CD4-positive, alpha-beta T cell treated with Interferon gamma for 1 hour (primary cell): Measurements from ENCODE around the gene AVPR2.

Experiments used
- DNase-seq: peaks from one replicate; pipeline ENCODE4 v3.0.0-alpha.2; 2020

AVPR2 gene

DNA sequence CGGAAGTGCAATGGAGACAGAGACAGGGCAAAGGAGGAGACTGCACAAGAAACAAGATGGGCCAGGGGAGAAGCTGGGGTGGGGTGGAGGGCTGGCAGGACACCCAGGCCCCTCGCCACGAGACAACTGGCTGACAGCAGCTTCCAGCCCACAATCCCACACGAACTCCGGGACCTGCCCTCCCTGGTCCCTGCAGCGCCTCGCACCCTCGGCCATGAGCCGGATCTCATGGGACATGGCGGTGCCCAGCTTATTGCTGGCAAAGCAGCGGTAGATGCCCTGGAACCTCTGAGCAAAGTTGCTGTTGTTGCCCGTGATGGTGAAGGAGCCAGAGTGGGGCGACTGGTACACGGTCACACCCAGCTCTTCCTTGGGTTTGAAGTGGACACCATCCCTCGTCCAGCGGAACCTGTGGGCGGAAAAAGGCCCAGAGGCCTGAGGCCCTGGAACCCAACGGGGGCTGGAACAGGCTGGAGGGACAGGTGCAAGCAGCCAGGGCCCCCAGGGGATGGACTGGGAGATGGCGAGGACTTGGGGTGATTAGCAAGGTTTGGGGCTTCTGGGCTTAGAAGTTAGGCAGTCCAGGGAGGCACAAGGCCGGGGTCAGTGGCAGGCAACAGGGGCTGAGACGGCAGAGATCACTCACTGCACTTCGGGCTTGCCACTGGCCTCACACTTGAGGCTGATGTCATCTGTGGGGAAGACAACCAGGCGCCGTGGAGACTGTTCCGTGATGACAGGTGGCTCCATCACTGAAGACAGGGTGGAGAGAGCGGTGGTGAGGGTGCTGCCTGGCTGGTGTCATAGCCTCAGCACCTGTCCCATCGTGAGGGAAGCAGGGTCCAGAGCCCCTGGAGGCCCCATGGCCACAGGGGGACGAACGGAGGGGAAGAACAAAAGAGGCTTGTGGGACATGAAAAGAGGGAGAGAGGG lies 32.3 kb upstream of the AVPR2 start:
- DNase-seq: no peak

DNA sequence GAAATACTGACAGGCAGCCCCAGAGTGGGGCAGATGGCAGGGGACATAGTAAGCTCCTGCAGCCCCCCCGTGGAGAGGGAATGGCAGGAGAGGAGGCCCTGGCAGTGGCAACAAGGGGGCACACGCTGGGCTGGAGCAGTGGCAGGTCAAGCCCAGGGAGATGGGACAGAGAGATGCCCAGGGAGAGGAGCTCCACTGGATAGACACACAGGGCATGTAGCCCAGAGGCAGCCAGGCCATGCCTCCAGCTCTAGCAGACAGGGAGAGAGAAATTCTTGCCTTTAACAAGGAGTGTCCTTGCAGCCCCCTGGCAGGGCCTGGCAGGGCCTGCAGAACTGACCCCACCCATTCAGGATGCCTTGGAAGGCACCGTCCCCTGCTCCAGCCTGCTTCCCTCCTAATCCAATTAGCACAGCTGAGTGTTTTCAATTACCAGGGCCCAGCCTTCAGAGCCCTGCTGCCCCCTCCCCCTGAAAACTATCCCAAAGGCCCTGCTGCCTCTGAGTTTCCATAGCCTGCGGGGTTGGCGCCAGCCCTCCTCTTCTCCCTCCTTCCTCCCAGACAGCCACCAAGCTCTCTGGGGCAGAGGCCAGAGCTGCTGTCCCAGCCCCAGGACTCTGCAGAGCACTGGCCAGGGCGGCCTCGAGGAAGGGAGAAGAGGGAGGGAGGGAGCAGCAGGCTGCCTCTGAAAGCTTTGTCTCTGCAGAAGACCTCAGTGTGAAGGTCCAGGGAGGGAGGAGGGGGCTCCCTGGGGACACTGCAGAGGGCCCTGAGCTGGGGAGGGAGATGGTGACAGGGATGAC lies 31.0 kb upstream of the AVPR2 start:
- DNase-seq: no peak

DNA sequence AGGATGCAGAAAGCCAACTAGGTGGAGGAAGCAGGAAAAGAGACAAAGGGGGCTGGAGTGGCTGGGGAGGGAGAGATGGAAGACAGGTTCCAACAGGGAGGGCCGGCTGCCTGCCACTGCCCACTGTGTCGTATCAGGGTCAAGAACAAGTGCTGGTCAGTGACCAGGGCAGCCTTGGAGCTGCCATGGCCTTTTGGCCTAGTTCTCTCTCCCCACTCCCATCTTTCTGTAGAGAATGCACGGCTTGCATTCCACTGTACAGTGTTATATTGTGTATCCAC lies 30.4 kb upstream of the AVPR2 start:
- no peak for DNase-seq

DNA sequence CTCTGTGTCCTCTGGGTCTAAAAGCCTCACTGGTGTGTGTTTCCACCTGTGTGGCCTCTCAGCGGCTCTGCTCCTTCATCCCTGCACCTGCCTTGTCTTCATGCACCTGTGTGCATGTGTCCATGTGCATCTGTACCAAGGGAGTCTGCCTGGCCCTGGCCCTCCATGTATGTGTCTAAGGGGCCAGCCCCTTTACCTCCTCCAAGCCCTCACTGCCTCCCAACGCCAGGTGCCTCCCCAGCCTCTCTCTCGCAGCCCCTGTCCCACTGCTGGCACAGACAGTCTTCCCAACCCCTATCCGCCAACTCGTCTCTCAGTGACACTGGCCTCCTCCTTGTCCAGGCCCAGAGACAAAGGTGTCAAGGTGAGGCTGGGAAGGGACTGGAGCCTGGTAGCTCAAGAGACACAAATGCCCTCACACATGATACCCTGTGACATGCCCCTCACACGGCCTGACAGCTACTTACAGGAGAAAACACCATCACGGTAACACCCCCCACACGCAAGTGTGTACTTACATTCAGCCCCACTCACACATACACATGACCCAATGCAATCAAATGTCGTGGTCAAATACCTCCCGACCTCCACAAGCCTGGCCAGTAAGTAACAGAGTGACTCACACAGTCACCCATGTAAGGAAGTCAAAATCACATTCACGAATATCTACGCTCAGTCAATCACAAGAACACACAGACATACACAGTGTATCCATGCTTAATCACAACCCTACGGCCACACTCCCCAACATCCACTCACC lies 29.9 kb upstream of the AVPR2 start:
- DNase-seq: no peak

DNA sequence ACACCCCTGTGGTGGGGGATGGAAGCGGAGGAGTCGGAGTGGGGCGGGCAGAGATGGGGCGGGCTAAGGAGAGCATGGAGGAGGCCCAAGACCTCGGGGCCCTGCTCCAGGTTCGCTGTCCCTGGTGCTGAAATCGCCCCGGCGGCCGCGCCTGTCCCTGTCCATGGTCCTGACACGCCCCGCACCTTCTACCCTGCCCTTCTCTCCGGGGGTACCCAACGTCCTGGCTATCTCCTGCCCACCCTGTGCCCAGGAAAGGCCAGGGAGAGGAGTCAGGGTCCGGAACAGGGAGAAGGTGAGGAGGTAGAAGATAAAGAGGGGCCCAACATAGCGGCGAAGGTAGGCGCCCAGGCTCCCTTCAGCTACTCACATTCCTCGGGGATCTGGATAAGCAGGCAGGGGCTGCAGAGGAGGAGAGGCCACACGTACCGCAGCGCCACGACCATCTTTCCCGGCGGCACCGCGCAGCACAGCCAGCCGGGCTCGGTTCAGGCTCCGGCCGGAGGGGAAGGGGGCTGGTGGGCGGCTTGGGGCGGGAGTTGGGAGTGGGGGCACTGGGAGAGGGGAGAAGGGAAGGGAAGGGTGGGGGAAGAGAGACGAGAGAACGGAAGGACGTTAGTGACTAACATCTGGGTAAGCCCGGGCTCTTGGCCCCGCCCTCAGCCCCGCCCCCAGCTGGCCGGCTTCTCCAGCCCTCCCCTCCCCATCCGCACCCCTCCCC lies 28.9 kb upstream of the AVPR2 start:
- peak; percentile 40 for DNase-seq

DNA sequence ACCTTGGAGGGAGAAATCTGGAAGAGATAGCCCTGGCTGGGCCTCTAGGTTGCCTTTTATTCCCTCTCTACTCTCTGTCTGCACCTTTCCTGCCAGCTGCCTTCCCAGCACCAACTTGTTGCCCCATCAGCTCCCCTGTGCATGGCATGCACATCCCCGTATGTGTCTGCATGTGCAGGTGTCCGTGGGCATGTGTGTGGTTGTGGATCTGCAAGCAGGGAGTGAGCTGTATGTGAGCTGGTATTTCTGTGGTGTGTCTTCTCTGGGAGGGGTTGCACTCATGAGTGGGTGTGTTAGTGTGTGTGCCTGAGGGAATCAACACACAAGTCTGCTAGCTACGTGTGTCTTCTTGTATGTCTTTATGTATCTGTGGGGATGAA lies 28.4 kb upstream of the AVPR2 start:
- no peak for DNase-seq

DNA sequence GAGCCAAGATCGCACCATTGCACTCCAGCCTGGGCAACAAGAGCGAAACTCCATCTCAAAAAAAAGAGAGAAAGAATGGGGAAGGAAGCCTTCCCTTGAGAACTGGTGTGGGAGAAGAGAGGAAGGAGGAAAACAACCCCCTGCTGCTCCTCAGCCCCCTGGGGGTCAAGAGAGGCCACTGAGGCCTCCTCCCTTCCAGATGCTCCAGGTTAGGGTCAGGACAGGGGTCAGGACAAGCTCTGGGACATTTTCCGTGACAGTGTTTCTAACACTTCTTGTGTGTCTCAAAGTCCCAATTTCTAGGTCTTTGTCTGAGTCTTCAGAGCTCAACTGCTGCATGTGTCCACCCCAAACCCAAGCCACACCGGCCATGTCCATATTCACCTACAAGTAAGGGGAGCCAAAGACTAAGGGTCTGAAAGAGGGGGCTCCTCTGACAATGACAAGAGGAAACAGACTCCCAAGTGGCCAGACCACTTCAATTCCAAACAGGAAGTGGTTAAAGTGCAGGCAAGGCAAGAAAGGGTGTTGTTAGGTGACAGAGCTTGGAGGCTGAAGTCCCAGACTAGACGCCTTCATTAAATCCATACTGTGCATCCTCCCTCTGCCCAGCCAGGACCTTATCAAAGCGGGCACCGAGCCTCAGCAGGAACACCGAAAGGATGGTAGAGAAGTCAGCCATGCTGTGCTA lies 26.8 kb upstream of the AVPR2 start:
- no peak for DNase-seq

DNA sequence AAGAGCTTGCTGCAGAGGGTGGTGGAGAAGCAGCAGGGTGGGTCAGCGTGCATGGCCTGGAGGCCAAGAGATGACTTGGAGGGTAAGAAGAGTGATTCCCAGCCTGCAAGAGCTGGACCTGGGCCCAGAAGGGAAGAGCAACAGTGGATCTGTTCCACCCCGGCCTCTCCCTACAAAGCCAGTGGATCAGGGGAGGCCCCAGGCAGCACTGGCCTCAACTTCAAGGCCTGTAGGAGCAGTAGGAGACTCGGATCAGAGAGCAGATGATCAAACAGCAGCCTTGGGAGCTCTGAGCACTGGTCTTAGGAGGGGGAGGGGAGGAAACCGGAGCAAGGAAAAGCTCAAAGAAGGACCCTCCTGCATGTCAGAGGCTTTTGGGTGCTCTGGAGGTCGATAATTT lies 26.1 kb upstream of the AVPR2 start:
- DNase-seq: no peak

DNA sequence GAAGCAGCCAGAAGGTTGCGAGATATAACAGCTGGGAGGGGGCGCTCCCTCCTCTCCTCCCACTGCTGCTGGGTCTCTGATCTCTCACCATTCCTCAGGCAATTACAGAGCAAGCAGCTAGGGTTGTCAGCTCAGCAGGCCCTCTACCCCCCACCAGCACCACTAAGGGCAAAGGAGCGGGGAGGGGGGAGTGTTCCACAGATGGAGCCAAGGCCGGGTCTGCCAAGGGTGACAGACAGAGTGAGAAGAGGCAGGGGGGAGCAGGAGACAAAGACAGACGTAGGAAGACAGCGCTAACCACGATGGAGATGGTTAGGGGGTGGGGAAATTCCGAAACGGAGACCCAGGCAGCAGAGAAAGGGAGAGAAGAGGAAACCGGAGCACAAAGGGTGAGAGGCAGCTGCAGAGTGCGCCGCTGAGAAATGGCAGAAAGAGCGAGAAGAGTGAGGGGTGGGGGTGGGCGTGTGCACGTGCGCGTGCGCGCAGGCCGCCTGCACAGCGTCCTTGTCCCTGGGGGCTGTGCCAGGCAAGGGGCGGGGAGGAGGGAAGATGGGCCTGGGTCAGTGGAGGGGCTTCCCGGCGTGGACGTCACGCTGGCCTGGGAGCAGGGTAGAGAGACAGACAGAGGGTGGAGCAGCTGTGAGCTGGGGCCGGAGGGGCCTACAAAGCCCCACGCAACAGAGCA lies 25.4 kb upstream of the AVPR2 start:
- no peak for DNase-seq

DNA sequence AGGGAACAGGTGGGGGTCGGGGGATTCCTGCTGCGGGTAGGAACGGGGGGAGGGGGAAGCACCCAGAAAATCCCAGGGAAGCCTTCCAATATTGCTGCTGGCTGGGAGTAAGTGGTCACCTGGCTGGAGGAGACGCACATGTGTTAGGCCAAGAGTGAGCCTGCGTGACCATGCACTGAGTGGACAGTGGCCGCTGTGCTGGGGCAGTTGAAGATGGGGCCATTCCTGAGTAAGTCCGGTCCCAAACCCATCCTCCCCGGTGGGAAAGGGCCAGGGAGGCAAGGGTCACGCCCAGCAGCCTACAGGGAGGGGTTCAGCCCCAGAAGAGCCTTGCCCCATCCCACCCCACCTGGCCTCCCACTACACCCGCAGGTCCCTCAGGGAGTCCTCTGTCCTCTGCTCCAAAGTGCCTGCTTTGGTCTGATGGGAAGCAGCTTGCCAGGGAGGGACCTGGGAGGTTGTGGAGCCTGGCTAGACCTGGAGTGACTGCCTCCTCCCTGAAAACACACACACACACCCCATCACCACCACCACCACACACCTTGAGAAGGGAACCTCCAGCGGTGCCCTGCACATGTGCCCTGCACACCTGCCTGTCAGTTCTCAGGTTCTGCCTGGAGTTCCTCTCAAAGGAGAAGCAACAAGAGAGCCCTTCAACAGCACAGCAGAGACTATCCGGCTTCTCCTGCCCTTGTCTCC lies 24.6 kb upstream of the AVPR2 start:
- DNase-seq: no peak

DNA sequence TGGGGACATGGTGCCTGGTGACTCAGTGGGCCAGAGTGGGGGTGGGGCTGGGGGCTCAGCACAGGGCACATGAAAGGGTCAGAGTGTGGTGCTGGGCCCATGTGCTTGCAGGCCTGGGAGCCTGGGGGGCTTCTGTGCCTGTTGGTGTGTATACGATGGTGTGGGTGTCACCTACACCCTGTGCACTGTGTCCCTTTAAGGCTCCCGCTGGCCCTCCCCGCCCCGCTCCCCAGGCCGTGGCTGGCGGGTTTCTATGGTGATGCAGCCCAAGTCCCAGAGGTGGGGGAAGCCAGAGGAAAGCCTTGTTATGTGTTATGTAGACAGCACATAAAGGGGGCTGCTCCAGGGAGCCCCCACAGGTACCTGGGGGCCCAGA lies 24.0 kb upstream of the AVPR2 start:
- DNase-seq: no peak

DNA sequence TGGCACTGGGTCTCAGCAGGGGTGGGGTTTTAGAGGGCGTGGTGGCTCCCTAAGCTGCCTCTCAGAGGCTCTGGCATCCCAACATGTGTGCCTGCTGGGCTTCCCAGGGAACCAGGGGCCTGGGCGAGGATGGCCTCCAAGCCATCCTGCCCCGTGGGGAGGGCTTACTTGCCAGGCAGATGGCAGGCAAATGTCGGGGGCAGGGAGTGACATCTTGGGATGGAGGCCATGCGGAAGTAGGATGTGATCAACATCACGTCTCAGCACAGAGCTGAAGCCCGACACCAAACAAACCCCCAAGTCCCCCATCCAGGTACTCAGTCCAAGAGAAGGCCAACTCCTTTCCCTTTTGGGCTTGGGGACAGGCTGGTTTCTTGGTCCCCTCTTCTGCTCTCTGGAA lies 23.2 kb upstream of the AVPR2 start:
- DNase-seq: no peak

DNA sequence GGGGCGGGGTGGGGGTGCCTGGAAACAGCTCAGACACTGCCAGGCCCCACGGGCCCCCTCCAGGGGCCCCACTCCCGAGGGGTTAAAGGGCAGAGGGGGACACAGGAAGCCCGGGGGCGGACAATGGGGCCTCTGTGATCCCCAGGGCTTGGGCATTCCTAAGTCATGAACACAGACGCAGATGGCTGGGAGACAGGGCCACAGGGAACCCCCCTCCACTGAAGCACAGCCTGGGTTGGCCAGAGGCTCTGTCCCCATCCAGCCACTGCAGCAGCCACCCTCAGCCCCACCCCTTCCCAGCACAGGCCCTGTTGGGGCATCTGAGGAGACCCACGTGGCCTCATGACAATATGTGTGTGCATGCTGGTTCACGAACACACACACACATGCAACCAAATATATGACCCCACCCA lies 22.4 kb upstream of the AVPR2 start:
- no peak for DNase-seq

DNA sequence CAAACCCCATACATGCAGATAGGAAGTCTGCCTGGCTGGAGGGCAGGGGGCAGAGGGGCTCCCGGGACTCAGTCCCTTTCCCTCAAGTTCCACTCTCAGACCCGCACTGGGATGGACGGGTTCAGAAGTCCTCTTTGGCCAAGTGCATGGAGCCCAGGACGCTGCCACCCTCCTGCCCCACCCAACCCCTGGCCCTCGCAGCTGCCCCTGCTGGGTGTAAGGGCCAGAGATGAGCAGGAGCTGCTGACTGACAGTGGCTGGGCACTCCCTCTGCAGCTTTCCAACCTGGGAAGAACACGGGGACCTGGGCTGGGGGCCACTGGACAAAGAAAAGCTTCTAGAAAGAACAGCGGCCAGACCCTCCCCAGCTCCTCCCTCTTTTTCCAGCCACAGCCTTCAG lies 21.9 kb upstream of the AVPR2 start:
- DNase-seq: no peak

DNA sequence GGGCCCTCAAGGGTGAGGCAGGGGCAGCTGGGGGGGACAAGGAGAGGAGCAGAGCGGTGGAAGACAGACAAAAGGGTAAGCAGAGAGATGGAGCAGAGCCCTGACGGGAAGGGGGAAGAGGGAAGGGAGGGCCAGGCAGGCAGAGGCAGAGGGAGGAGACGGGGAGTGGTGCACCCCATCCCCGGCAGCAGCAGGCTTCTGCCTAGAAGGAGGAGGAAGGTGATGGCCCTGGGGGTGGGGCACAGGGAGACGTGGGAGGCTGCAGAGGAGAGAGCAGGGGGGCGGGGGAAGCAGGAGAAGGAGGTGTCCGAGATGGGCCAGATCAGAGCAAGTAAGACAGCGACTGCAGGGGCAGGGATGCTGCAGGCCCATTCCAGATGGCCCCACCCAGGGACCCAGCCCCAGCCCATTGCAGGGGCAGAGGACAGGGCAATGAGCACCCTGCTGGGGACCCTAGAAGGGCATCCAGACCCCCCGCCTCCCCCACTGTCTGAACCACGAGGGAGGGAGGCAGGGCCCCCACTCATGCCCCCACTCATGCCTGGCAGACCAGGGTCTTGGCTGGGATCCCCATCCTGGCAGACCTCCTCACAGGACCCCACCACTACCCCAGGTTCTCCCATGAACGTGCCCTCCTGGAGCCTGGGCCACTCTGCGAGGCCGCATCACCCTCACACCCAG lies 21.2 kb upstream of the AVPR2 start:
- DNase-seq: no peak

DNA sequence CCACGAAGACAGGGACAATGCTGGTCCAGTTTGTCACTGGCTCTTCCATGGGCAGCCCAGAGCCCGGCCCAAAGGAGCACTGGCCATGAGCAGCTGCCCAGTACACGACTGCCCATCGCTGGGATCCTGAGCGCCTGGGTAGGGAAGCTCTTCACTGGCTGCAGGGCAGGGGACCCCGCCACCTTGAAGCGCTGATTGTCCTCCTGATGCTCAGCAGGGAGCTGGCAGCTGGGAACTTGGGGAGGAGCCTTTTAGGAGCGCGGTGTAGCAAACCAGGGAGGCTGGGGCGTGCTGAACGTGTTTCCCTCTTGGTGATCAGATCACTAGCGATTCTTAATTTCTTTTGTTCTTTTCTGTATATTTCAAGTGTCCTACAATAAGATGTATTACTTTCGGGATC lies 20.3 kb upstream of the AVPR2 start:
- DNase-seq: no peak

DNA sequence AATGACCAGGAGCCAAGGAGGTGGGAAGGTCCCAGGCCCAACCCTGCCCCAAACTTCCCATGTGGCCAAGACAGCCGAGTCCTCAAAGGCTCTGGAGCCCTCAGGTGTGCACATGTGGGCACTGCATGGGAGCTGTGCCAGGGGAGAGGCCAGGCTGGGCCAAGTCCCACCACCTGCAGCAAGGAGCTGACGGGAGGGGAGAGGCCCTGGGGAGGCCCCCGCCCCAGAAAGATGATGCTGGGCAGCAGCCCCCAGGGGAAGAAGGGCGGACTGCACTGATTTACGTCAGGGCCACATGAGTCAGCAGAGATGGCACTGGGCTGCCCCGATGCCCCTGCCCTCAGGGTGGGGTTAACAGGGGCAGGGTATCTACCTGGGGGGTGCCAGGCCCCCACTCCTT lies 19.9 kb upstream of the AVPR2 start:
- no peak for DNase-seq

DNA sequence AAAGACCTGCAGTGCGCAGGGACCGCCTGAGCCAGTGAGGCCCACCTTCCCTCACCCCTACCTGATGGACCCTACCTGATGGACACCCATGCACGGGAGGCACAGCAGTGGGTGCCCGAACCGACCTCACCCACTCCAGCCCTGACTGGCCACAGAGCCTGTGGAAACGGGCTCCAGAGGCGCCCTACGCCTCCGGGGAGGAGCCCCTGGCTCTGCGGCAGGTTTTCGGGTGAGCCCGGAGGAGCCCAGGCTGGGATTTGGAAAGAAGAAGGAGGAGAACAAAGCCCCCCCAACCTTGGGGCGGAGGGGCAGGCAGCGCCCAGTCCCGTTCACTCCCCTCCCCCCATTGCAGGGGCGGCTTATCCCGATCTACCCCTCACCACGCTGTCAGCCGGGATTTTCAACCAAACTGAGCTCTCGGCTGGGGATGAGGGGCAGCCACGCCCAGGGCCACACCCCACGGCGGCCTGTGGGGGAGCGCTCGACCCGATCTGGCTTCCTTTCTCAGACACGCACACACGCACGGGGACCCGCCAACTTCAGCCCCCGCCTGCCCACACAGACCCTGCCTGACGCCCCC lies 19.2 kb upstream of the AVPR2 start:
- DNase-seq: no peak

DNA sequence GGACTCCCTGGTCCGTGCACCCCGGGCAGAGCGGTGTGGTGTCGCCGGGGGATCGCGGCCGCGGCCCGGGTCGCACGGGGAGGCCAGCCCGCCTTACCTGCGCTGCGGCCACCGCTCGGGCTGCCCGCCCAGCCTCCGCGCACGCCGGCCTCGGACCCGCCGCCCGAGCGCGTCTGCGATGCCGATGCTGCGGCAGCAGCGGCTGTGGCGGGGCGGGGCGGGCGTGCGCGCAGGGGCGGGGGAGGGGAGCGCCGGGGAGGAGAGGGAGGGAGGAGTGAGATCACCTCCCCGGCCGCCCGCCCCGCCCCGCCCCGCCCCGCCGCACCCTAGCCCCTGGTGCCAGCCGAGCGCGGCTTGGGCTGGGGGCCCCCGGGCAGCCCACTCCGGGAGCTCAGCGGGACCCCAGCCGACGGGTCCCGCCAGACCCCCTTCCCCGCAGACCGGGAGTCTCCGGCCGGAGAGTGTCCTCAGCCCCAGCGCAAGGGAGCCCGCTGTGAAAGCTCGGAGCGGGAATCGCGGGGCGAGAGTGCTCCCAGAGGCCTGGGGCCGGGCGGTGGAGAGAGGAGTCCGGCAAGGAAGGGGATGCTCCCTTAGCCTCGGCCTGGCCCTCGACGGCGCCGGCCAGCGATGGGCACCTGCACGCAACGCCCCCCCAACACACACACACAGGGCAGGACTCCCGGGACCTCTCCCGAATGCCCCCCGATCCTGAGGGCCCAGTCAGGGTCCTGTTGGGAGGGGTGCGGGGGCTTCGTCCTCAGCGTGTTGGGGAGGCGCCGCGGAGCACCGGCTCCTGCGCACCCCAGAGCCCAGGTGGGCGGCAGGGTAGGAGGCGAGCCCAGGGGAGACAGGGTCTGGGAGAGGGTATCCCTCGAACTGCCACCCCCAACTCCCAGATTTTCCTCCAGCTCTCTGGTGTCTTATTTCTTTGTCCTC lies 18.2 kb upstream of the AVPR2 start, which contains the start of gene L1CAM:
TSS of gene L1CAM (minus strand) at position 206 of the 936 bp plus-strand sequence. CDS start 10,337 bp downstream, outside the sequence.
- no peak for DNase-seq
